ENCODE results near the gene PCSK6.

Gene PCSK6

DNA sequence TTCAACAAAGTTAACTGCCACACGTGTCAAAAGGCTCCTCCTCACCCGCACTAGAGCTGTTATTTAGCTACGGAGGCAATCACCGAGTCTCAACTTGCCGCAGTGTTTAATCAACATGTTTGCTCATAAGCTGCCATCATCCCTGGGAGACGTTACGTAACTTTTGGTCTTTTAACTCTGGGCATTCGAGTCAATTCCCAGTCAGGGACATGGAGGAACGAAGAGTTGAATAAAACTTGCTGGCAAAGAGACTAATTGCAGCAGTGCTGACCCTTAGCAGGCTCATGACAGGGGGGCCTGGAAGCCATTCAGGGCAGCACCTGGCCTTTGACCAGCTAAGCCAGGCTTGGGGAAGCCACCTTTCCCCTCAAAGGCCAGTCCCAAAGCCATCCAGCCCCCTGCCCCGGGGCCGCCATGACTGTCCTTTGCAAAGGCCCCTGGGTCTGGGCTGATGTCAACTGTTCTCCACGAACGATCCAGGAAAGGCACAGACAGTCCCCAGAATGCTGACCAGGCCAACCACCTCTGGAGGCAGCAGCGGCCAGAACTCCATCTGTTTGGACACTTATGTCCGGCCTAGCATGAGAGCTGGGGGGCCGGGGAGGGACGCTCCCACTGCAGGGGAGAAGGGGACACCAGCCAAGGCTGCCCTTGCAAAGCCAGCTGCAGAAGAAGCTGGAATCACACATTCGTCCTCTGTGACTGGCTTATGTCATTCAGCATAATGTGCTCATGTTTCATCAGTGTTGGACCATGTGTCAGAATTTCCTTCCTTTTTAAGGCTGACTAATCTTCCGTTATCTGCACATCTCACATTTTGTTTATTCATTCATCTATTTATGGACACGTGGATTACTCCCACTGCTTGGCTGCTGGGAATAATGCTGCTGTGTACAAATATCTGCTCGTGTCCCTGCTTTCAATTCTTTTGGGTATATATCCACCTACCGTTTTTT lies 43.7 kb downstream of the PCSK6 start:
- DNase-seq: no peak

DNA sequence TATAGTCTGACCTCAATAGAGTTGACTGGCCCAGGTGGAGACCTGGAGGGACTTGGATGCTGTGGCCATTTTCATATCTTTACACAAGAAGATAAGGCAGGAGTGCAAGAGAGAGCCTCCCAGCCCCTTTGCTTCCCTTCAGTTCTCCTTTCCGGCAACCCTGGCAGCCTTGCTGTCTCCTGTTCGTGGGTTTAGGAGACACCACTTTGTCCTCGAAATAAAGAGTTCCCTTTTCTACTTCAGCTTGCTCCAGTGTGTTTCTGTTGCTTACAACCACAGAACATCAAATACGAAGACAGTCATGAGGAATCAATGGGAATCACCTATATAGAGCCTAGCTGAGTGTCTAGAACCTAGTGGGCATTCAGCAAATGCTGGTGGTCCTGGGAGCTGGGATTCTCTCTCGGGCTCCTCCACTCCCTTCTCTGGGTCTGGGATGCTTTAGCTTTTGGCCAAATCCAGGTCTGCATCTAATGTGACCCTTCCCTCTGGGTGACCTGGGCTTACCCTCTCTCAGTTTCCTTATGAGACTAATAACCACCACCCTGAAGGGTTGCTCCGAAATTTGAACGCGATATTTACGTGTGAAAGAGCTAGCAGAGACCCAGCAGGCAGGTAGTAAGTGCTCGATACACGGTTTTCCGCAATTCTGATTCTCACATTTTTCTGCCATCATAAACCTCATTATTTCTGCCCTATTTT lies 44.5 kb downstream of the PCSK6 start:
- DNase-seq: no peak

DNA sequence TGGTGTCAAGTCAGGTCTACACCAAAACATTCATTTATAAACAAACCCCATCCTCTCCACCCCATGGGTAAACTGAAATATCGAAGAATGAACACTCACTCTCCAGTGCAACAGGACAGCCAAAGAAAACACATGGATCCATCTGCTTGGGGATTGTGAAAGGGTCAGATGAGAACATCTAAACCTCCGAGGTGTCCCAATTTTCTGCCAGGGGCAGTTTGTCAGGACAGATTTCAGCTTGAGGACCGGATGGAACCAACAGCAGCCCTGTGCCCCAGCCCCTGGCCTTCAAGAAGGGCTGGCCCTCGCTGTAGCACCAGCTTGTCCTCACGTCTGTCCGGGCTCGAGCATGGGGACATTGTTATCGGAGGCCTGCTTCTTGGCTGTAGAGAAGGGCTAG lies 45.5 kb downstream of the PCSK6 start:
- DNase-seq: no peak

DNA sequence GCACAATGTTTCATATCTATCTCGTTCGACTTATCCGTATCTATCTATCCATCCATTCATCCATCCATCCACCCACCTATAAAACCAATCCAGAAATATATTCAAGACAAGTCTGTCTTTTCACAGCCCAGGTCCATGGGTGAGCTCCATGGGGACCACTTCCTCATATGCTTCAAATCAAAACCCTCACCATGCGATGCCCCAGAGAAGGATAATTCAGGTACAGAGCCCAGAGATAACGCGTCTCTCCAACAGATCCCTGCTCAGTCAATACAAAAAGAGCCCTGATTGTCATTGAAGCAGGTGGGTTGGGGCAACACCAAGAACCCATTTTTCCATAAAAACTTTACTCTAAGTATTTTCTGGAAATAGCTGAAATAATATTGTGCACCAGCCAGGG lies 47.2 kb downstream of the PCSK6 start:
- DNase-seq: no peak

DNA sequence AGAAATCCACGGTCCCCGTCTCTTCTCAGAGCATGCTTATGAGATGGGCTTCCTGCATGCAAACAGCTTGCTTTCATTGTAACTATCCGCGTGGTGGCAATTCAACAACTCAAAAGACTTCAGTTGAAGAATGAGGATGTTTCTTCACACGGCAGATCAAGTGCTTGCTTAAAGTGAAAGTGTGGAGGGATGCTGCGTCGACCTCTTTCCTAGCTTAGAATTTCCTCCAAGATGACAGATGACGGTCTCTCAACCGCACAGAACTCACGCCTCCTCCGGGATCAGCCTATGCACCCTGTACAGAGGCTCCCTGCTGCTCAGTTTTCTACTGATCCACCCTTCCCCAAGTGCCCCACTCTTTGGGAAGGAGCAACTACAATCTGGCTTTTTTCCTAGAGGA lies 47.8 kb downstream of the PCSK6 start:
- DNase-seq: no peak

DNA sequence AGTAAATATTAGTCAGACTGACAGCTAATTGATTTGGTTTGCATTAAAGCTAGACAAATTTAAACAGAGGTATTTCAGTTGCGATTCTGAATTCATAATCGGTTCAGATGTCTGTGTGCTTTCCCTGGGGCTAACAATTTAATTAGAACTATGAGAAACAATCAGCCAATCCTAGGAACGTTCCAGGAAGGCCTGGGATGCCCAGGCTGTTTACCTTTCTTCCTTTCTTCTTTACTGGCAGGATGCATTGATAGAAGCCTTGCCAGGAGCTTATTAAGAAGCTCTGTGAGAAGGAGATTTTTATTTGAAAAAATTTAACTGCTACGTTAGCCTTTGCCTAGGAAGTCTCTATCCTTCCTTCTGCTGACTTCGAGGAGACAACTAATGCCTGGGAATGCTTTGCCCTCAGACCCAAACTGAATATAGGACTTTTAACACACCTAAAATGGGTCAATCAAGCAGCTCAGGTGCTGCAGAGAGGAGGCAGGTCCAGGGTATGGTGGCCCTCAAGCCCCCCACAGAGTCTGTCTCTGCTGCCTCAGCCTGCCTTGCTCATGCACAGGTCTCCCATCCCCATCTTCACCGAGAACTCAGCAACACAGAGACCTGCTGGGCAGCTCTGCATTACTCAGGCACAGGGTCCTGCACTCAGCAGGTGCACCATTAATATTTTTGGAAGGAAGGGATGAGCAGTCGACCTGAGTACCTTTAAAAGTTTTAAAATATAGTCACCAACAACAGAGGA lies 48.5 kb downstream of the PCSK6 start:
- no peak for DNase-seq

DNA sequence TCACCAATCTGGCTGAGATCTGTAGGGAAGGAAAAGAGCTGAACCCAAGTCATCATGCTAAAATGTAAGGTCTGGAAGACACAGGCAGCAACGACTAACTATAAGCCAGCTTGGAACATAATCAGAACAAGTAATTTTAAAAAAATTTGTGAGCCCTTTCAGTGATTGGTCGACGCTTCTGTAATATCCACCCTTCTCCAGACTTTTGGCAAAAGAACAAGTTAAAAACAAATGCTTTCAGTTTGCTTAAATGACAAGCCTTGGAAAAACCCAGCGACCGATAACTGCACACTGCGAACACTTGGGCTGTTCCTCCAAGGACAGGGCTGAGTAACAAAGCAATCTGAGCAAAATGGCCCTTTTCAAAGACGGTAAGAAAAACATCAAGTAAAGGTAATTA lies 49.6 kb downstream of the PCSK6 start:
- no peak for DNase-seq

DNA sequence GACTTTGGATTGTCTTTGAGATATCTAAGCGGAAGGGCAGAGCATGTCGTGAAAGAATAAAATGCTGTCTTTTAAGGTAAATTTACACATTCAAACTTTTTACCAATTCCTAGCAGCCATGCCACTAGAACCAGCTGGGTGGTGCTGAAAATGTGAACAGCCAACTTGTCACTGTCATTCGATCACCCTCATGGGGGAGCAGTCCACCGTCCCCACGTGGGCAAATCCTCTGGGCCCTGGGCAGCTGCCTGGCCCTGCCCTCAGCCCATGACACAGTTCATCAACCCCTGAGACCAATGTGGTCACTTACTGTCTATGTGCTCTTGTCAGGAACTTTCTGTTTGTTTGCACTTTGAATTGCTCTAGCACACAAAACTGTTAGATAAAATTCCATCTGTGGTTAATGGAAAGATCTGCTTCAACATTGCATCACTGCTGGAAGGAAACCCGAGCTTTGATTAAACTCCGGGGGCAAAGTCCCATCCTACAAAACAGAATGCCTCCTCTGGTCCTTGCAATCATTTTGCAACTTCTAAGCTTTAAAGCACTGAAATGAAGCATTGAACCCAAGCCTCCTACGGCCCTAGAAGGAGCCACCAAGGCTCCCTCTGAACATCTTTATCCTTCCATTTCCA lies 50.1 kb downstream of the PCSK6 start:
- no peak for DNase-seq

DNA sequence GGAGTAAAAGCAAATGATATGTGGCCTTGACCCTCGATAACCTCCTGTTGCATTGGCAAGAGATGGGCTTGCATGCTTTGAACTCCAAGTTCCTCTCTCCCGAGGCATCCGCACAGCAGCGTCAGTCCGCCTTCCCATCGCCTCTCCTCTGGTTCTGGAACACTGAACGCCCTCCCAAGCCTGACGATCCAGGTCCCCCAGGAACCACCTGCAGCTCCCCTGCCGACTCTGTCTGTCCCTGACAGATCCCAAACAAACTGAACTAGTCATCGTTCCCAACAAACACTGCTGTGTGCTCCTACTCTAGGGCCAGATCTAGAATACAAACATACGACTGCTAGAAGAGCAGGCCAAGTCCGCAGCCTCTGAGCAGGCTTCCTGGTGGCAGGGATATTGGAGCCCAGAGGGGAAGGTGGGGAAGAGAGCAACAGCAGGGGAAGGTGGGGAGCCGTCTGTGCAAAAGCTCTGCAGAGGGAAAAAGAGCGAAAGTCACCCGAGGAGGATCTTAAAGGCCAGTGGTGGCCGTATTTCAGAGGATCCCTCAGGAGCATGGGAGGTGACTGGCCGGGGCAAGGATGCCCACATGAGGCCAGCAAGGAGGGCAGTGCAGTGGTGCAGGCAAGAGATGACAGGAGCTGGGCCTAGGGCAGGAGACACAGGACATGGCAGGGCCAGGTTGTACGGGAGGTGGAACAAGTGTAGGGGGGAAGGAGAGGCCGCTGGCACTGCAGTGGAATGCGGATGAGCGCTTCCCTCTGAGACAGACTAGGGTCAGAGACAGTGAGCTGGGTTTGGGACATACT lies 50.8 kb downstream of the PCSK6 start:
- no peak for DNase-seq

DNA sequence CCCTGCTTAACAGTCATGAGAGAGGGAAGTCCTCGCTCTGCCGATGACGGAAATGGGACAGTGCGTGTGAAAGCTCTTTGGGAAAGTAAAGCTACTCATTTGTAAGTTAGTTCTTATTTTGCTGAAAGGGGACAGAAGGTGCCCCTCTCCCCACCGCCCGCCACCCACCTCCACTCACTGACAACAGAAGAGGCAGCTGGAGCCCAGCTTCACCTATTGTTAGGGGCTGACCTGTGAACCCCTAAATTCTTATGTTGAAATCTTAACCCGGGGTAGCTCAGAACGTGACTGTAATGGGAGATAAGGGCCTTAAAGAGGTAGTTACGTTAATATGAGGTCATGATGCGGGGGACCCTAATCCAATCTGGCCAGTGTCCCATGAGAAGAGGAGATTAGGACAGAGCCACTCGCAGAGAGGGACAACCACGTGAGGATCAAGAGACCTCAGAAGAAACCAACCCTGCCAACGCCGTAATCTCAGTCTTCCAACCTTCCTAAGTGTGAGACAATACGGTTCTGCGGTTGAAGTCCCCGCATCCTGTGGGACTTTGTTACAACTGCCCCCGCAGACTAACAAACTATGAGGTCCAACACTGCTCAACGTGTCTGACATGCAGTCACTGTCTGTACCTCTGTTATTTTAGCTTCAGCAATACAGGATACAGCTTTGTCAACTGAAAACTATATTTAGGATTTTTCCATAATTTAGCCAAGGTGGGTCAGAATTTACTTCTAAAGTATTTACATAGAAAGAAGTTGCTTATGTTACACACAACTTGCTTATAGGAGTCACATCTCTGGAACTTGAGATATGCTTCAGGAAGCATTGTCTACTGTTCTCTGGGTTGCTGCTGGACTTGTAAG lies 51.7 kb downstream of the PCSK6 start:
- DNase-seq: no peak

DNA sequence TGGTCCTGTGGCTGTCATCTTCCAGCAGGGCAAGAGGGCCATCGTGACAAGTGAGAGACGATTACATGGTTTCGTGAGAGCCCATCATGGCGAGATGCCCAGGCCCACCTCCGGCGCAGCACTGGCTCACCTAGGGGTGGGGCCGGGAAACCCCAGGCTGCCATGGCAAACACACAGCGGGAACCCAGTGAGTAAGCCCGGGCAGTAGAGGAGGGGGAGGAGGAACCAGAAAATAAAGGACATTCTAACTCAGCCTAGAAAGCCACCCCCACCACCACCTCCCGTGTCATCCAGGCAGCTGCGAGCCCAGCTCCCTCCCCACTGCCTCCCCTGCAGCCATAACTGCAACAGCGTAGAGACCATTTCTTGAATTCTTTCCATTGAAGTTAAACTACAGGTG lies 52.3 kb downstream of the PCSK6 start:
- DNase-seq: no peak

DNA sequence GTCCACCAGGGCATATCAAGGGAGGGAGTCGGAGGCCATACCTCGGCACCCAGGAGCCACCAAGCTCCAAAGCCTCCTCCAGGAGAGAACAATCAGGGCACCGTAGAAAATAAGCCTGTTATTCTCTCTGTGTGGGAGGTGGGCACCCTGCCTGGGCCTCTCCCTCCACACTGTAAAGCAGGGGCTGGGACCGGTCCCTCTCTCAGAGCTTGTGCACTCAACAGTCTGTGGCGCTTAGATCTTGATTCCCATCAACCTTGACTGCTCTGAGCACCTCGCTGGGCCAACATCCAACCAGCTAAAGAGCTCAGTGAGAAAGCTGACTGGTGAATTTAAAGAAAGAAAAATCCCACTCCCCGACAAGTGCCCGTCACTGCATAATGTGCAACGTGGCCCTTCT lies 53.0 kb downstream of the PCSK6 start:
- no peak for DNase-seq

DNA sequence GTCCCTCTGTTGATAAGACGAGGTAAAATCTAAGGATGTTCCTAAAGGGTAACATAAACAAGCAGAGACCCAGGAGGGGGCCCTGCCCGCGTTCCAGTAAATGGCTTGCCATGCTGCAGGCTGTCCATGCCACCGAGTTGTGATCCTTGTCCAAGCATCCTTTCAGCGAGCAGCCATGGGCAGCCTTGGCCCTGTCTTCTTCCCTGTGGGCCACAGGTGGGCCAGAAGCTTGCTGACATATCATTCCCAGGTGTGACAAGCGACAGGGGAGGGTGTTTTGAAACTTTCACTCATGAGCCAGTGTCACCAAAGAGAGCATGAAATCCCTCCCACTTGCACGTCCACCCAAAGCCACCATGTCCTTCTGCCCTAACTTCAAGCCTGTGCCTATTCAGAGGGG lies 53.7 kb downstream of the PCSK6 start:
- no peak for DNase-seq

DNA sequence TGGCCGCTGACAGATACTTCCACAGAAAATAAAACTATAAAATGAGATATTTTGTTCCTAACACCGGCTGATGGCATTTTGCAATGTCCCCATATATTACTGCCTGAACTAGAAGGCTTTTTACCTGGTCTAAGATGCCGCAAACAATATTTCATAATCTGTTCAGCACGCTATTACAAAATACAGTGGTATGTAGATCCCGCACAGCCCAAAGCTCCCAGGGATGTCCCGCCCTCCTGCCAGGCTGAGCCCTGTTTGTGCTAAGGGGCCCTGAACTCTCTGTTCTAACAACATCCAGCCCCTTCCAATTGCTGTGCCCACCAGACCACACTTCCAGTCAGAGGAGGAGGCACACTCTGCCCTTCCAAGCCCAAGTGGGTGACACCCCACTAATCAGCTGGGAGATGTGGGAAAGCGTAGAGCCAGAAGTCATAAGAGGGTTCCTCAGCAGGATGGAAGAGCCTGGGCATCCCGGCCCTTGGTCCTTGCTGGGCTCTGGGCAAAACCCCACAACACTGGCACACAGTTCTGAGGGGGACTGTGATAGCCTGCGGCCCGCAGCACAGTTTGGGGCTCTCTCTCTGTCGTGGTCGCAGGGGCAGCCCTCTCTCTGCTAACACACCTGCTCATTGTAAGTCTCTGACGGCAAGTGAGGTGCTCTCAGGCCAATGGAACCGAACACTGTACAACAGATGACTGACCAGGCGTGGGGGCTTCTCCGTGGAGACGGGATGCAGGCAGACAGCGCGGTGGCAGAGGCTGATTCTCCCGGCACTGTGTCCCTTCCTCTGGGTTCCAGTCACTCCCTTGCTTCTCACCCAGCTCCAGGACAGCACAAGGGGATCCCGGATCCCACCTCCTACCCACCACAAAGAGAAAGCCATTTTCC lies 55.2 kb downstream of the PCSK6 start:
- no peak for DNase-seq

DNA sequence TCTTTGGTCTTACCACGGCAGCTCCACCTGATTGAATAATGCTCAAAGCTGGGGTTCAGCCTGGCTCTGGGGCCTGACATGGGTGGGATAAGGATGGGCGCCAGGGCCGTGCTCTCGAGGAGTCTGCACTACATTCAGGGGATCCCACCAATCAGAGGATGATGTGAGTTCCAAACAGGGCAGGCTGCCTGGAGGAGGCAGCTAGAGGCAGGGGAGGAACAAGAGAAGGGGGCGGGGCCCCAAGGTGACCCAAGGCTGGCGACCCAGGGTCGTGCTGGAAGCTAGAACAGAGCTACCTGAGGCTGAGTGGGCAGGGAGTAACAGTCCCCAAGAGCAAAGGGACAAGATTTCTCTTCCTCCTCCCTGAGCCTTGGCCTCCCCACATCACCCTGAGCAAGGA lies 56.1 kb downstream of the PCSK6 start:
- DNase-seq: no peak

DNA sequence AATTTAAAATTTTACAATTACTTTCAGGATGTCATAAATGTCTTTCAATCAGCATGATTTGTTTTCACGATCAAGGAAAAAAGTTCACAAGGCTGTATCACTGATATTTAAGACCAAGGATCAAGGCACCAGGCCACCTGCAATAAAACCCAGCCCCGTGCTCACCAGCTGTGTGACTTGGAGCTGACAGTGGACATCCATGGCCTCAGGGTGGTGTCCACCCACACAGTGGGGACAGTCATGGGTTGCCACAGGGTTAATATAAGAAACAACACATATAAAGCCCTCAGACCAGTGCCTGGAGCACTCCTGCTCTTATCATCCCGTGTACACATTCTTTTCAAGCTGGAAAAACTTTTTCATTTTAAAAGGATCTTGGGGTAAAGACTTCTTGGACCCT lies 56.5 kb downstream of the PCSK6 start:
- DNase-seq: no peak

DNA sequence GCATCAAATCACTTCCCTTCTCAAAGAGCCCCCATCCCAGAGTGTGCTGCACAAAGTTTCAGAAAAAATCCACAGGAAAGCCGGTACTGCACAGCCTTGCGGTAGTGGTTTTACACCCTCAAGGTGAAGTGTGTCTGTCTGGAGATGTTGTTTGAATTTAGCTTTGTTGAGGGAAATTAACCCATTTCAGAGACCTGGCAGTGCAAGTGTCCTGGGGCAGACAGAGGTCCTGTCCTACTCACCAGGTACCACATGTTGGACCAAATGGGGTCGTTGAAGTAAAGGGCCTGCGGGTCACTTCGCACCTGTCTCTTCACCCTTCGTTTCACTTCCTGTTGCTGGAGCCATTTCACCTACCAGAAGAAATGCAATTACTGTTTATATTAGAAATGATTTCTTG lies 57.8 kb downstream of the PCSK6 start:
- DNase-seq: no peak

DNA sequence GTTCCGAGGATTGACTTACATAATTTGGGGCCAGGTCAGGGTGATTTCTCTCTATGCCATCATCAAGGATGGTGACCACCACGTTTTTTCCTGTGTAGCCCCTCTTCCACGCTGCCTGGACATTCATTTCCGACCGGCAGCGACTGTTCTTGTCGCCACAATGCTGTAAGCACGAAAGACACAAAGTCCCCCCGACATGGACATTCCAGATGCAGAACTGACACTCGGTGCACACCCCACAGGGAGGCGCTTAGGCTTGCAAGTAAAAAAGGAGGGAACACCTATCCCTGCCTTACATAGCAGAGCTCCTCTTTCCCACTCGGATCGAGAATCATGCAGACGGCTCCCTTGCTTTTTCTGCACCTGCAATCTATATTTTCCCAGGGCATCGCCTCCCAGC lies 58.2 kb downstream of the PCSK6 start:
- DNase-seq: no peak

DNA sequence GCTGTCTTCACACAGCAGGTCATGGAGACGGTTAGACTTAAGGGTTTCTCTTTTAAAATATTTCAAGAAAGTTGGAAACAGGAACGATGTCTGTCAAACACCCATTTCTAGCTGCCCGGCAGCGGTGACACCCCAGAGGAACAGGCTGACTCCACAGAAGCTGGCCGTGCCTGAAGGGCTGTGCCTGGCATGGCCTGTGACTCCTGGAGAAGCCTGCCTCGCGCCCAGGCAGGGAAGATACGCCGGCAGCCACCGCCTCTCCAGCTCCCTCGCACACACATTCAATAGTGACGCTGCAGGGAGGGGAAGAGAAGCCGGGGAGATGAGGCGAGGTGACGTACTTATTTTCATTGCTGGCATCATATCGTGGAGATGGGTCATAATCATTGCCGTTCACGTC lies 59.9 kb downstream of the PCSK6 start:
- DNase-seq: no peak

DNA sequence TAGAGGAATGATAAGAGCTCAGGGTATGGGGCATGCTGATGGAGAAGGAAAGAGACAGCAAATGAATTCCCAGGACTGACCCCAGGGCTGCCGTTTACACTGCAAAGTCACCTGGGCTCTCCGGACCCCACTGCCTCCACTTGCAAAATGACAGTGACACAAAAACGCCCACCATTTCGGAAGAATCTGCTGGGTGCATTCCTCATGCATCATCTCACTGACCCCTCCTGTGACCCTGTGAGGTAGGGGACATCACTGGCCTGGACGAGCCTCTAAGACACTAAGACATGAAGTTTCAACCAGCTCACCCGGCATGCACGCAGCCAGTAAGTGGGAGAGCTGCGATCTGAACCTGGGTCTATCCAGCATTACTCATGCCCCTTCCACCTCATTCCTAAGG lies 60.3 kb downstream of the PCSK6 start:
- DNase-seq: no peak
